Ishikawa (cell line): Measurements from ENCODE around the gene AGMO.

ENCODE experiments used
- CEBPB ChIP-seq: IDR thresholded peaks from 2 replicates; pipeline ENCODE4 v1.6.1; 2012
- CREB1 ChIP-seq: IDR thresholded peaks from 2 replicates; pipeline ENCODE4 v1.6.1; 2012; ENCODE audit warnings: low read depth
- EGR1 ChIP-seq: IDR thresholded peaks from 2 replicates; pipeline ENCODE4 v1.6.1; 2012
- FOXM1 ChIP-seq: IDR thresholded peaks from 2 replicates; pipeline ENCODE4 v1.6.1; 2012; ENCODE audit warnings: low read depth, borderline replicate concordance
- NFIC ChIP-seq: IDR thresholded peaks from 2 replicates; pipeline ENCODE4 v1.6.1; 2012
- RAD21 ChIP-seq: IDR thresholded peaks from 2 replicates; pipeline ENCODE4 v1.6.1; 2012; ENCODE audit warnings: low read depth
- TAF1 ChIP-seq: IDR thresholded peaks from 2 replicates; pipeline ENCODE4 v1.6.1; 2012; ENCODE audit warnings: low read depth, mild to moderate bottlenecking
- TCF12 ChIP-seq: IDR thresholded peaks from 2 replicates; pipeline ENCODE4 v1.6.1; 2012; ENCODE audit warnings: low read depth
- TEAD4 ChIP-seq: IDR thresholded peaks from 2 replicates; pipeline ENCODE4 v1.6.1; 2012
- YY1 ChIP-seq: IDR thresholded peaks from 2 replicates; pipeline ENCODE4 v1.6.1; 2012; ENCODE audit warnings: low read depth
- ZBTB7A ChIP-seq: IDR thresholded peaks from 2 replicates; pipeline ENCODE4 v1.6.1; 2012; ENCODE audit warnings: low read depth
- TF ChIP-seq, protein P1 (sequence below): IDR thresholded peaks from 2 replicates; pipeline ENCODE4 v1.6.1; 2012; ENCODE audit warnings: low read depth, mild to moderate bottlenecking
- TF ChIP-seq, protein P2 (sequence below): IDR thresholded peaks from 2 replicates; pipeline ENCODE4 v1.6.1; 2012
- TF ChIP-seq, protein P3 (sequence below): IDR thresholded peaks from 2 replicates; pipeline ENCODE4 v1.6.1; 2012

AGMO gene

DNA sequence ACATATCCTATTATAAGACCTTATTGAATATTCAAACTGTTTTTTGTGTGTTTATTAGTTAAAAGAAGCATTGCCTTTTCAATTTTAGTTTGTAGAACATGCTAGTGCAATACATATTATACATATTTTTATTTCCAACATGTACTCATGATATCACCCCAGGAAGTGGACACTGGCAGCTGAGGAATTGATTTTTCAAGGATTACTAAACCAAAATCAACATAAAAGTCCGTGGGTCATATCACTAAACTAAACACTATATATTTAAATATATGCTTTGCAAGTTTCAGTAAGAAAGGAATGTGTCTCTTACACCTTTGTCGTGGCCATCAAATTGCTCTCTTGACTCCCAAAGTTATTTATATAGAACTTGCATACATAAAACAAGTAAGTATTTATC is 185.2 kb downstream of the AGMO start:
- no peak for TF ChIP-seq ZBTB7A
- TF ChIP-seq, protein P1, sequence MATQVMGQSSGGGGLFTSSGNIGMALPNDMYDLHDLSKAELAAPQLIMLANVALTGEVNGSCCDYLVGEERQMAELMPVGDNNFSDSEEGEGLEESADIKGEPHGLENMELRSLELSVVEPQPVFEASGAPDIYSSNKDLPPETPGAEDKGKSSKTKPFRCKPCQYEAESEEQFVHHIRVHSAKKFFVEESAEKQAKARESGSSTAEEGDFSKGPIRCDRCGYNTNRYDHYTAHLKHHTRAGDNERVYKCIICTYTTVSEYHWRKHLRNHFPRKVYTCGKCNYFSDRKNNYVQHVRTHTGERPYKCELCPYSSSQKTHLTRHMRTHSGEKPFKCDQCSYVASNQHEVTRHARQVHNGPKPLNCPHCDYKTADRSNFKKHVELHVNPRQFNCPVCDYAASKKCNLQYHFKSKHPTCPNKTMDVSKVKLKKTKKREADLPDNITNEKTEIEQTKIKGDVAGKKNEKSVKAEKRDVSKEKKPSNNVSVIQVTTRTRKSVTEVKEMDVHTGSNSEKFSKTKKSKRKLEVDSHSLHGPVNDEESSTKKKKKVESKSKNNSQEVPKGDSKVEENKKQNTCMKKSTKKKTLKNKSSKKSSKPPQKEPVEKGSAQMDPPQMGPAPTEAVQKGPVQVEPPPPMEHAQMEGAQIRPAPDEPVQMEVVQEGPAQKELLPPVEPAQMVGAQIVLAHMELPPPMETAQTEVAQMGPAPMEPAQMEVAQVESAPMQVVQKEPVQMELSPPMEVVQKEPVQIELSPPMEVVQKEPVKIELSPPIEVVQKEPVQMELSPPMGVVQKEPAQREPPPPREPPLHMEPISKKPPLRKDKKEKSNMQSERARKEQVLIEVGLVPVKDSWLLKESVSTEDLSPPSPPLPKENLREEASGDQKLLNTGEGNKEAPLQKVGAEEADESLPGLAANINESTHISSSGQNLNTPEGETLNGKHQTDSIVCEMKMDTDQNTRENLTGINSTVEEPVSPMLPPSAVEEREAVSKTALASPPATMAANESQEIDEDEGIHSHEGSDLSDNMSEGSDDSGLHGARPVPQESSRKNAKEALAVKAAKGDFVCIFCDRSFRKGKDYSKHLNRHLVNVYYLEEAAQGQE: no peak
- TF ChIP-seq TAF1: no peak
- TF ChIP-seq YY1: no peak
- TF ChIP-seq RAD21: no peak
- TF ChIP-seq CREB1: no peak
- no peak for TF ChIP-seq EGR1
- TF ChIP-seq NFIC: no peak
- TF ChIP-seq TEAD4: no peak
- TF ChIP-seq, protein P2, sequence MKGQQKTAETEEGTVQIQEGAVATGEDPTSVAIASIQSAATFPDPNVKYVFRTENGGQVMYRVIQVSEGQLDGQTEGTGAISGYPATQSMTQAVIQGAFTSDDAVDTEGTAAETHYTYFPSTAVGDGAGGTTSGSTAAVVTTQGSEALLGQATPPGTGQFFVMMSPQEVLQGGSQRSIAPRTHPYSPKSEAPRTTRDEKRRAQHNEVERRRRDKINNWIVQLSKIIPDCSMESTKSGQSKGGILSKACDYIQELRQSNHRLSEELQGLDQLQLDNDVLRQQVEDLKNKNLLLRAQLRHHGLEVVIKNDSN: no peak

DNA sequence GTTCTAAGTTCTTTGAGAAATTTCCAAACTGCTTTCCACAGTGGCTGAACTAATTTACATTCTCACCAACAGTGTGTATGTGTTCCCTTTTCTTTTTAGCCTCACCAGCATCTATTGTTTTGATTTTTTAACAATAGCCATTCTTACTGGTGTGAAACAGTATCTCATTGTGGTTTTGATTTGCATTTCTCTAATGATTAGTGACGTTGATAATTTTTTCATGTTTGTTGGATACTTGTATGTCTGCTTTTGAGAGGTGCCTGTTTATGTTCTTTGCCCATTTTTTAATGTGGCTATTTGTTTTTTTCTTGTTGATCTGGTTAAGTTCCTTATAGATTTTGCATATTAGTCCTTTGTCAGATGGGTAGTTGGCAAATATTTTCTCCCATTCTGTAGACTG is 191.4 kb downstream of the AGMO start:
- no peak for TF ChIP-seq TEAD4

DNA sequence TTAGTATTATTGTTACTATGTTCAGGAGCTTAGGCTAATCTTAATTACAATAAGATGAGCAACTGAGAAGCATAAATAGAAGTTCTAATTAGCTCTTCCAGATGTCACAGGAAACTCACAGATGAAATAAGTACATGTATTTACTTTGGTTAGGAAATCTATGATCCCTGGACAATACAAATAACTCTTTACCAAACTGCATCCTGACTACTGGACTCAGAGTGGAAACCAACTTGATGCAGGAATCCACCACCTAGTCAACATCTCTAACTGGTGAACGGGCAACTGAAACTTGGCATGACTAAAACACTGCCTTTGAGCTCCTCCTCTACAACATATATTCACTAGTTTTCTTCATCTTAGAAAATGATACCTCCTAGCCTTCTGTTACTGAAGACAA is 193.2 kb downstream of the AGMO start:
- TF ChIP-seq RAD21: no peak
- TF ChIP-seq, protein P2: no peak
- TF ChIP-seq, protein P1: no peak

DNA sequence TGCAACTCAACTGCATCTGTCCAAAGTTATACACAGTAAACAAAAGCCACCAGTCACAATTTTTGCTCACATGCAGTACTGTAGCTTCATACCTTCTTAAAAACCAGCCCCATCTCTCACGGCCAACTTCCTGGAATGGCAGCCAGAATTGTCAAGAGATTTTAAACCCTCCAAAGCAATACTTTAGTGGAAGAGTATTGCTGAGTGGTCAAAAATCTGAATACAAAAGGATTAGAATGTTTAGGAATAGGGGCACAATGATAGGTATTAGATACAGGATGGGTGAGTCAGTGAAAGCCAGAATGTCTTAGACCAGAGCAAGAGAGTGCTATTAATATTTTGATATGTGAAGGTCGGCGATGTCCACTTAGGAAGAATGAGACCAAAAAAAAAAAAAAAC is 193.9 kb downstream of the AGMO start:
- TF ChIP-seq, protein P2: no peak
- TF ChIP-seq EGR1 (no peak), RAD21 (no peak), TAF1 (no peak), ZBTB7A (no peak), TCF12 (no peak), CREB1 (no peak), CEBPB (no peak), FOXM1 (no peak), NFIC (no peak), YY1 (no peak)
- TF ChIP-seq, protein P1: no peak
- TF ChIP-seq, protein P3, sequence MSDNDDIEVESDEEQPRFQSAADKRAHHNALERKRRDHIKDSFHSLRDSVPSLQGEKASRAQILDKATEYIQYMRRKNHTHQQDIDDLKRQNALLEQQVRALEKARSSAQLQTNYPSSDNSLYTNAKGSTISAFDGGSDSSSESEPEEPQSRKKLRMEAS: no peak

DNA sequence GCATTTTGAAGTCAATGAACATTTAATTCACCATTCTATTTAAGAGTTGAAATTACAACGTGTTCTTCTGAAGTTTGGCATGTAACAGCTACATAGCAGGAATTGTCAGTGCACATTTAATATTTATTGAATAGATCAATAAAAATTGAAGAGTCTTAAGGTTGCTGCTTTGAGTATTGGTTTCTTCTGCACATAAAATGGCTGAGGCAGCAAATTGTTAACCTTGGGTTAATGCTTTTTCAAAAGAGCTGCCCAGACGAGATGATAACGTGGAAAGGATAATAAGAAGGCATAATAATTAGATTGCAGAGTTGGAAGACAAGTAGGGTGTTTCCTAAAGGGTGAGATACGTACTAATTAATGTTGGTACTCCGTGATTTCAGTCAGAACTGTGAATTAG is 203.7 kb downstream of the AGMO start:
- TF ChIP-seq FOXM1 (no peak), NFIC (no peak), RAD21 (no peak), EGR1 (no peak)
